HCEC 1CT (cell line): ENCODE data around the gene WDR18.
"Not testable (repeated sequence)": the region's sequence is repeated elsewhere in the genome, so short reads cannot be mapped to it uniquely, and the experiment has no call there.

Experiments used
- DNase-seq: peaks from one replicate; pipeline ENCODE4 v3.0.0-alpha.2; 2017

WDR18 gene

DNA sequence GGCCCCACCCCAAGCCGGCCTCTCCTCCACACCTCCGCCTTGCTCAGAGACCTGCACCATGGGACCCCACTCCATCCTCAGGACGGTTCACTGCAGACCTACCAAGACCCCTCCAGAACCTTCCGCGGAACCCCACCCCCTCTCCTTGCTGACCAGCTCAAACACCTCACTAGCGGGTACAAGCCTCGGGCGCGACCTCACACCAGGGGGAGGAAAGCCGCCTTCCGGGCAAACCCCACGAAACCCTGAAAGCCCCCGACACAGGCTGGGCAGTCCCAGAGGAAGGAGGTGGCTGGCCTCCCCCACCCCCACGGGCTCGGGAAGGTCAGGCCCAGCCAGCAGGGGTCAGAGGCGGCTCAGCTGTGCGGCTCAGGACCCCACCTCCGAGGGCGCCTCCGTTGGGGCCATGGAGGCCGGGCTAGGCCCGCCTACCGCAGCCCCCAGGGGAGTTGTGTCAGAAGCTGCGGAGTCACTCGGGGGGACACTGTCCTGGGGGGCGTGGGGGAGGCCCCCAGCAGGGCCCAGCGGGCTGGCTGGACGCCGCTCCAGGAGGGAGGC is 25.9 kb downstream of the WDR18 start:
- DNase-seq, result no peak

DNA sequence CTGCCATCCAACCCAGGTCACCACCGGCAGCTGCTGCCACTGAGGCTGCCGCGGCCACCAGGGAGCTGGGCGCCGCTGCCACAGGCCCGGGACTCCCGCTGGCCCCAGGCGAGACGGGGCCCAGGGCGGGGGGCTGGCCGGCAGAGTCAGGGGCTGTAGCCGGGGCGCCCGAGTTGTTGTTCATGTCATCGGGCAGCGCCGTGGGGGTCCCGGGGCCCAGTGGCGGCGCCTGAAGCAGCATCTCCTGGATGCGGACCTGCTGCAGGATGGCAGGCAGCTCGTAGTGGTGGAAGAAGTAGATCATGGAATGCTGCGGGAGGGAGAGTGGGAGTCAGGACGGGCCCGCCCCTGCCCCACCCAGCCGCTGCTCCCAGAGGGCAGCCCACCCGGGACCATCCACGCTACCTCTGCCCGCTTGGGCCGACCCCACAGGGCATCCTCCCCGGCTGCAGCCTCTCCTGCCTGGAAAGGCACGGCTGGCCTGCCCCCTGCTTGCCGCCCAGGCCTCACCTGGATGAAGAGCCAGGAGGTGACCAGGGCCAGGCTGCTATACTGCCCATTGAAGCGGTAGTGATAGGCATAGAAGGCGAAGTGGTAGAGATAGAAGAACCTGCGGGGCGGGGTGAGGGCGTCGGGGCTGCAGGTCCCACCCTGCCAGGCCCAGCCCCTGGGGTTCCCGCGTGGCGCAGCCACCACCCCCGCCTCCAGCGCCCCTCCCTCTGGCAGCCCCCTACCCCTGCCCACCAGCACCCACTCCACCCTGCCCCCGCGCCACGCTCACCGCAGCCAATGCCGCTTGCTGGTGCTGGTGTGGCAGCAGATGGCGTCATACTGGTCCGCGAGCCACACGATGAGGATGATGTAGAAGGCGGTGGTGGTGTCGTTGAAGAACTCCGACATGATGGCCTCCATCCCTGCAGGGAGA is 26.7 kb downstream of the WDR18 start:
- no peak for DNase-seq

DNA sequence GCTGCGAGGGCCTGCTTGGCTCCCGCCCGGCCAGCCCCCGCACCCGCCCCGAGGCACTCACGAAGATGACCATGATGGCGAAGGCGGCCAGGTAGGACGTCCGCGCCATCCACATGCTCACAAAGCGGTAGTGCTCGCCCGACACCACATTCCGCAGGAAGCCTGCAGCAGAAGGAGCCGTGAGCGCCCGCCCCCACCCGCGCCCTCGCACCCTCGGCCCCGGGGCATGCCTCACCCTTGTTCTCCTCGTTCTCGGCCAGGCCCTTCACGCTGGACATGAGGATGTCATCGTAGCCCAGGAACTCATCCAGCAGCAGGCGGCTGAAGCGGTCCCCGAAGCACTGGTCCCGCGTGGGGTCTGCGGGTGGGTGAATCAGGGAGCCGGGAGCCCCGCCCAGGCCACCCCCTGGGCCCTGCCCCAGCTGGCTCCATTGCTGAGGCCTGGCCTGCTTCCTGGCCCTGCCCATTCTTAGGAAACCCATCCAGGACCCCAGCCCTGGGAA is 27.7 kb downstream of the WDR18 start:
- no peak for DNase-seq

DNA sequence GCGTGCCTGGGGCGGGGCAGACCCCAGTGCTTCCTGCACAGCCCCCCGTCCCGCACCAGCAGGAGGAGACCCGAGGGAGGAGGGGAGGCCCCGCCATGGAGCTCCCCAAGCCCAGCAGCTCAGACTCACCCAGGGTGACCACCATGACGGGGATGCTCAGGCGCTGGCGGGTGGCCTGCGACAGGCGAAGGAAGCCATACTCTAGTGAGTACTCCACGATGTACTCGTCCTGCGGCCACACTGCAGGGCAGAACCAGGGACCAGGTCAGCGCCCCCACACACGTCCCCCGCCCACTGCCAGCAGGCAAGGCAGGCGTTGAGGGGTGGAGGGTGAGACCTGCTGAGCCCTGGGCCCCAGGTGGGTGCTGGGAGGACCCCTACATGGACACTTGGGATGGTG is 28.2 kb downstream of the WDR18 start:
- no peak for DNase-seq

DNA sequence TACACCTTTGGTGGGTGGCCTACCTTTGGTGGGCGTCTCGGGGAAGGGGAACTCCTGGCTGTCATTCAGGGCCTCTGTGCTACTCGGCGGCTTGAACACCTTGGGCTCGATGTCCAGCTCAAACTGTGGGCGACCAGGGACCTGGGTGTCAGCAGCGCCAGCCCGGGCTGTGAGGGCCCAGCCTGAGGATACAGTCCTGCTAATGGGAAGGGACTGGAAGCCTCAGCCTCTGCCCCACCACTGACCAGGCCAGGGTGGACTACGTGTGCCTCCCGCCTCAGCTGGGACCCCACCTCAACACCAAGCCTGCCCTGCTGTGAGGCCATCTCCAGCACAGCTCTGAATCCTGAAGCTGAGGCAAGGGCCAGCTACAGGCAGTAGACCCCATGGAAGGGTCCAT is 29.1 kb downstream of the WDR18 start:
- no peak for DNase-seq

DNA sequence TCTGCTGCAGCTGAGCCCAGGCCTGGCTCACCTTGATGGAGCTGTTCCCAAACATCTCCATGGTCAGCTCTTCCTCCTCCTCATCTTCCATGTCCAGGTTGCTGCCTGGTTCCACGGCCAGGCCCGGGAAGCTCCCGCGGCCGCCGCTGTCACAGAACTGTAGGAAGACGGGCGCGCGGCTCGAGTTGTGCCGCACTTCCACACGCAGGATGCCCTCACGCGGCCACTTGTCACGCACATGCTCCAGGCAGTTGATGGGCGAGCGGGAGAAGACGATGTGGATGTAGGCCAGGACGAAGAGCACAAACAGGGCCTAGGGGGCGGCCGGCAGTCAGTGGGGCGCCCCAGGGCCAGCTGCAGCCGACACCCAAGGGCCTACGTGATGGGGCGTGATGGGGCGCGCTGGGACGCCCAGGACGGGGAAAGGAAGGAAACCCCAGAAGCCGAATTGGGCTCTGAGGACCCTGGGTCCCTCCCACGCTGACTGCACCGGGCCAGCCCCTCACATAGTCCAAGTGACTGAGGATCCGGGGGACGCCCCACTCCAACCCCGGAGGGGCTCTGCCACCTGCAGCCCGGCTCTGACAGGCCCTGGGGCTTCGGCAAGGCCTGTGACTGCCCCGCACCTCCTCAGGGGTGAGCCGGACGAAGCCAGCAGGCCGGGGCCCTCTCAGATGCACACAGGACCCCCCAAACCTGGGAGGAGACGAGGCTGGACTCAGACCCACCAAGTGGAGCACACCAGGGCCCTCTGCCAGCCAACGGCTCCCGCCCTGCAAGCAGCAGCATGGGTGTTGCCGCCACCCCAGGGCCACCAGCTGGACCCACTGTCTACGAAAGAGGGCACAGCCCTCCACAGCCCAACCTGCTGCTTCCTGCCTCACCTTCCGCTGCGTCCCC is 30.3 kb downstream of the WDR18 start:
- no peak for DNase-seq

DNA sequence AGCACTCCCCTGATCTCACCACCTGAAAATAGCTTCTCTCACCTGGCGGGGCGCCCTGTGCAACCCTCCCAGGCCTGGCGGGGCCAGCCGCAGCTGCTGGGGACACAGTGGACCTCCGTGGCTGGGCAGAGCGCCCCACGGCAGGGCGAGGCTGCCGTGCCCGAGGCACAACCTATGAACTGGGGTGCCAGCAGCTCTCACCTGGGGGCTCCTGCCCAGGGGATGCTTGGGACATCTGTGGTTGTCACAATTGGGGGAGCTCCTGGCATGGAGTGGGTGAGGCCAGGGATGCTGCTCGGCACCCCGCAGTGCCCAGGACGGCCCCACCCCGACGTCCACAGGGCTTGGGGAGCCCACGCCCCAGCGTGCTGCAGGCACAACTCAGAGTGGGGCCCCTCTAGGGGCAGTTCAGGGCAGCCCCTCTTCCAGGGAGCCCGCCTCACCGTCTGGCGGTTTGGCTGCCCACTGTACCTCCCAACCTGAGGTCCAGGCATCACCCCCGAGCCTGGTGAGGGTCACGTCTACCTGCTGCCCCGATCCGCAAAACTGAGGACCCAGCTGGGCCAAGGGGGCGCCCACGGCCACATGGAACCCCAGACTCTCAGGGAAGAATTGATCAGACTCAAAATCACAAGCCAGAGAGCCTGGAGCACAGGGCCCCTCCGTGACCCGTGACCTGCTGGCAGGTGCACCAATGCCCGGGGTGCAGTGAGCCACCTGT is 31.1 kb downstream of the WDR18 start:
- DNase-seq, result no peak

DNA sequence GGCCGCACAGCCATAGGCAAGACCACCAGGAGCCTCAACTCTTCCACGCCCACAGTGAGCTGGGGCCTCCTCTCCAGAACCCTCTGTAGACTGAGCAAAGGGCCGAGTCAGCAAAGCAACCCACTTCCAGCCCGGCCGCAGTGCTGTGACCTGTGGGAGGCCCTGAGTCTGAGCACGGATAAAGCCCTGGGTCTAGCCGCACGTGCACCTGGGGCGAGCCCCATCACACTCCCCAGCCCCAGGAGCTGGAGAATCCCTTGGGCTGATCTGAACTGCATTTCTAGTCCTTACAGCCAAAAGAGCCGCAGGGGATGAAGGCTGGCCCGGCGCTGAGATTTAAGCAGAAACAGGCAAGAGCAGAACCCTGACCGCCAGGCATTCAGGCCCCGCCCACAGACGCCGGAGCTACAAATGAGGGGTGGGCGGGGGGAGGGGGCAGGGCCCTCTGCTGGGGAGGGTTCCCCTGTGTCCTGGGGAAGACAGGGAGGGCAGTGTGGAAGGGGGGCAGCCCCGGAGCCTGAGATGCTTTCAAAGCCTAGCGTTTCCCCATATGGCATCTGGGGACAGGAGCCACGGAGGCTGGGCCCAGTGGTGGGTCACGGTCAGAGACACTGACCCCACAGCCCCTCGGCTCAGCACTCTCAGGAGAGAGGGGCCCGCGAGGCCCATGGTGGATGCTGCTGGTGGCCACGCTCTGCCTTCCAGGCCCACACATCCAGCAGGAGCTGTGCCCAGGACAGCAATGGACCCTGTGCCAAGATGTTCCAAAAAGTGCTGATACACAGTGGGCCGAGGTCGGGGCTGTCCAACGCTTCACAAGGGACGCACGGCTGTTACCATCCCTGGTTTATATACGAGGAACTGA is 31.9 kb downstream of the WDR18 start:
- no peak for DNase-seq

DNA sequence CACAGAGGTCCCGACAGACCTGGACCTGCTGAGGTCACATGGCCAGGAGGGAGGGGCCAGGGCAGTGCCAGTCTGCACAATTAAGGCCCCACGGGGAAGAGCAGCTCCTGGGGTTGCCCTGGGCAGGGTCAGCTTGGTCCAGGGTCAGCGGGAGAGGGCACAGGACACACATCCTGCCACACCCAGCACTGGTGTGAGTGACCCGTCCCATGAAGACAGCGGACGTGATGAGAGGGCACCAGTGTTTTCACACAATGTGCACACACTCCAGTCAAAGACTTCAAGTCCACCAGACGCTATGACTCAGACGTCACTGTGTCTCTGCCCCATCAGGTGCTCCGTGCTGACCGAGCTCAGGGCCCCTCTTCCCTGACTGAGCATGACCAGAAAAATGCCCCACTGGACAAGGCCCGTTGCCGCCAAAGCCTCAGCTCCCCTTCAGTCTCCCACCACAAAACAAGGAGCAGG is 32.5 kb downstream of the WDR18 start:
- no peak for DNase-seq

DNA sequence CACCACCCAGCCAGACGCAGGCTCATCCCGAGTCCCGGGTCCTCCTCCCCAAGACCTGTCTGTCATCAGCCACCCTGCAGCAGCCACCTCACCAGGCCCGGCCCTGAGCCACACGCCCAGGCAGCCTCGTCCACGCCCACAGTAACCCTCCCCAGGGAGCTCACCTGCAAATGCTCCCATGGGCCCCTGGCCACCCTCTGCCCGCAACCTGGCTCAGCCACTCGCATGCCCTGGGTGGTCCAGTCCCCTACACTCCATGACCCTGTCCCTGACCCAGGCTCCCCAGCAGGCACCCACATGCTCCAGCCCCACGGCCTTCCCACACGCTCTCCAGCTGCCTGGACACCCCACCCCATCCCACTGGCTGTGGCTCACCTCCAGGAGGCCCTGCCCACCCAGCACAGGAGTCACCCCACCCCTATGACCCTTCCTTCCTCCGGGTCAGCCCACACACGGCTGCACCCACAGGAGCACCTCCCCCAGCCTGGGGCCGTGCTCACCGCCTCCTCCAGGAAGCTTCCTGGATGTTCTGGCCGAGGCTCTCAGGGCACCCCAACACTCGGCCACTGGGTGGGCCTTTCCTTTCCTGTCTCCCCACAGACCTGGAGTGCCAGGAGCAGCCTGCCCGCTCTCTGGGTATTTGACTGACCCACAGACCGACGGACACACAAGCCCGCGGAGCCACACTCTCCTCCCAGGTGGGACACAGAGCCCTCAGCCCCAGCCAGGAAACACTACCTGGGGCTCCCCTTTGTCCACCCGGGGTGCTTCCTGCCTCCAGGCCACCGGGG is 33.2 kb downstream of the WDR18 start:
- no peak for DNase-seq

DNA sequence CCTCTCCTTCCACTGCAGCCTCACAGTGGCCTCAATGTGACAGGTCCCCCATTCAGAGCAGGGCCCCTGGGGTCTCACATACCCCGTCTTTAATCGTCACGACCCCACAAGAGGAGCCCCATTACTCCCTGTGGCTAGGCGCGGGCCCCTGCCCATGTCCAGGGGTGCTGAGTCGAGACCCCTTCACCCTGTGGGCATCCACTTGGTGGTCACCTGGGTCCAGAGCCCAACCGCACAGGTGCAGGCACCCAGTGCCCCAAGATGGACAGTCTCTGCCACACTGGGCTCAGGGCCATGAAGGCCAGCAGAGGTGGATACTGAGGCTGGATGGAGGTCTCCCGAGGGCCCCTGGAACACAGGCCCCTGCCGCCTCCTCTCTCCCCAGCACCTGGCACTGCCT is 33.8 kb downstream of the WDR18 start:
- no peak for DNase-seq

DNA sequence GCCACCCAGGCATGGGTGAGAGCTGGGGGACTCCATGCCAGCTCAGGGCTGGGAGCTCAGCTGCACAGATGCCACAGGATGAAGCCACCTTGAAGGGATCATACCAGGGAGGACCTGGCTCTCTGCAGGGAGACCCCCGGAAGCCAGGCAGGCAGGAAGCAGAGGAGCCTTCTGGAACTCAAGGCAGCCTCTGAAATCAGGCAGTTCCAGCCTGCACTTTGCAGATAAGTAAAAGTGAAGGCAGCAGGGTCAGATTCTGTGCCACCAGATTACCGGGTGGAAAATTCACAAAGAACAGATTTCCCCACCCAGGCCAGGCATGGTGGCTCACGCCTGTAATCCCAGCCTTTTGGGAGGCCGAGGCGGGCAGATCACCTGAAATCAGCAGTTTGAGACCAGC is 34.2 kb downstream of the WDR18 start:
- no peak for DNase-seq

DNA sequence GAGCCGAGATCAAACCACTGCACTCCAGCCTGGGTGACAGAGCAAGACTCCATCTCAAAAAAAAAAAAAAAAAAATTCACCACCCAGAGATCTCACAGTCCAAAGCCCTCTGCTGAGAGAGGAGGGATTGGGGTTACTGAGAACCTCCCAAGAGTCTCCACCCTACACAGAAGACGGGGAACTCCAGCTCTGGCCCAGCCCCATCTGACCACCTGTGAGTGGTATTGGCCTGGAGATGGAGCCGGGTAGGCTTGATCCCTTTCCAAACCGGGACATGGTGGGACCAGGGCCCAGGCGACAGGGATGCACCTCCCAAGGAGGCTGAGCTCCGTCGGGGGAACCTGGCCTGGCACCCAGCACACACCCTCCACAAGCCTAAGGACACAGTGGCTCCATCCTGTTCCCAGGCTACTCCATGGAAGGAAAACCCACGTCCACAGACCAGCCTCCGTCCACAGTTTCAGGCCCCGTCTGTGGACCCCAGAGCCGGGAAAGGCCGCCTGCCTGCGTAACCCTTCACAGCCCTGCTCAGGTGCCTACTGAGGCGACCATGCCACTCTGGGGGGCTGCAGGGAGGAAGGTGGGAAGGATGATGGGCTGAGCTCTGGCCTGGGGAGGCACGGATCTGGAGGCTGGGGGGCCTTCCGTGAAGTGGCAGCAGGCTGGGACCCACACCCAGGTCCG is 34.9 kb downstream of the WDR18 start:
- no peak for DNase-seq

DNA sequence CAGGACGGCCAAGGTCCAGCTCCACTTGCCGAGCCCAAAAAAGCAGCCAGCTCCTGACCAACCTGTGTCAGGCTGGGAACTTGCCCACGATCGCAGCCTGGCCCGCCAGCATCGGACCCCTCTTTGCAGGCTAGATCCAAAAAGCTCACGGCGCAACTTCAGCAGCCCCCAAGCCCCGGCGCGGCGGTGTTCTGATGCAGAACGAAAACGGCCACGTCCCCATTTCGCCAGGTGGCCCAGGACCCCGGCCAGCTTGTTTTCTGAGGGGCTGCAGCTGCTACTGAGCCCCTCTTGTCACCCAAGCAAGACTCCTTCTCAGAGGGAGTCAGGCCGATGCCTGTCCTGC is 35.4 kb downstream of the WDR18 start:
- DNase-seq, result no peak

DNA sequence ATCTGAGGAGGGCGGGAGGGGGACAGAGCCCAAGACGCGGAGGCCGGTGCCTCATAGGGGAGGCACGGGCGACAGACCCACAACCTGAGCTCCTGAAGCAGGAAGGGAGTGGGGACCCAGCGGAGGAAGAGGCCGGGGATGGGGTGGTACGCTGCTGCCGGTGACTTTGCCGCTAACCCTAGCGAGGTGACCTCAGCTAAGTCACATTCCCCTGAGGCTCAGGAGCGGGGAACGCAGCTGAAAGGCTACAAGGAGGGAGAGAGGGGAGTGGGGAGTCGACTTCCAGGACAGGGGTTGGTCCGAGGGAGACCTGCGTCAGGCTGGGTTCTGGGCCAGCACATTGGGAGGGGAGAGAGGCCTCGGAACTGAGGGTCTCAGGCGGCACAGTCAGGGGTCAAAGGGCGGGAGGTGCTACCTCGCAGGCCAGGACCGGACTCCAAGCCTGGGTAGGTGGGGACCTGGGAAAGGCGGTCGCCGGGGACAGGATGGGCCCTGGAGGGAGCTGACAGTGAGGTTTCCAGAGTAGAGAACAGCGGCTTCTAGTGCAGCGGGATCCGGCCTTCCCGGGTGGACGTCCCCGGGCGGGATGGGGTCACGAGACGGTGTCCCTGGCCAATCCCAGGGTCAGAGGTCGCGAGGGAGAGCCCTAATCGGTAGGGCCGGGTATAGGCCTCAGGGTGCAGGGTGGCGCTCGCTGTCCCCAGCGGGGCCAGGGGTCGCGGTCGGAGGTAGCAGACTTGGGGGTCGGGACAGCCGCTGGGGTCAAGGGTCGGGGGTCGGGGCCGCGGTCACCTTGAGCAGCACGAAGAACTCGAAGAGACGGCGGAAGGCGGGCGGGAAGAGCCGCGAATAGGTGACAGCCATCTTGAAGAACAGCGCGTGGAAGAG is 36.1 kb downstream of the WDR18 start:
- no peak for DNase-seq

DNA sequence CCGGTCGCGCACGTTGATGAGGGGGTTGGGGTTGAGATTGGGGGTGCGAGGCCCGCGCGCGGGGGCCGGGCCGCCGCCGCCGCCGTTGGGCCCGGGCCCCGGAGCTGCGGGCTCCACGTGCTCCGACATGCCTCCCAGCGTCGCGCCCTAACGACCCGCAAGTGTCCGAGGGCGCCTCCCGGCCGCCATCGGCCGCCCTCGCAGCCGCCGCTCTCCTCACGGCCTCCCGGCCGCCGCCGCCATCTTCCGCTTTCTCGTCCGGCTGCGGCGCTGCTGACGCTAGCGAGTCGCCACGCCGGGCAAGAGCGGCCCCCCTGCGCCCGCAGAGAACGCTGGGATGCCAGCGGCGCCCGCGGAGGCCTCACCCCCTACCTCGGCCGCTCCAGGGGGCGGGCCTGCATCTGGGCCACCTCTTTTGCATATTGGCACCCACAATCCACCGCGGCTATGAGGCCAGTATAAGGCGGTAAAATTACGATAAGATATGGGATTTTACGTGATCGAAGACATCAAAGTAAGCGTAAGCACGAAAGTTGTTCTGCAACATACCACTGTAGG is 36.8 kb downstream of the WDR18 start, which contains the start of gene TMEM259:
TMEM259 (minus strand) TSS at position 256 of the 558 bp plus-strand sequence; CDS start at position 129, 127 bp downstream.
- peak; percentile 98 for DNase-seq

DNA sequence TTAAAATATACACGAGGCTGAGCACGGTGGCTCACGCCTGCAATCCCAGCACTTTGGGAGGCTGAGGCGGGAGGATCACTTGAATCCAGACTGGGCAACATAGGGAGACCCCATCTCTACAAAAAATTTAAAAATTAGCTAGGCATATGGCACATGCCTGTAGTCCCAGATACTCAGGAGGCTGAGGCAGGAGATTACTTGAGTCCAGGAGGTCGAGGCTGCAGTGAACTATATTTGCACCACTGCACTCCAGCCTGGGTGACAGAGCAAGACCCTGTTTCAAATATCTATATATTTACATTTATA is 39.7 kb downstream of the WDR18 start:
- DNase-seq, result not testable (repeated sequence)

DNA sequence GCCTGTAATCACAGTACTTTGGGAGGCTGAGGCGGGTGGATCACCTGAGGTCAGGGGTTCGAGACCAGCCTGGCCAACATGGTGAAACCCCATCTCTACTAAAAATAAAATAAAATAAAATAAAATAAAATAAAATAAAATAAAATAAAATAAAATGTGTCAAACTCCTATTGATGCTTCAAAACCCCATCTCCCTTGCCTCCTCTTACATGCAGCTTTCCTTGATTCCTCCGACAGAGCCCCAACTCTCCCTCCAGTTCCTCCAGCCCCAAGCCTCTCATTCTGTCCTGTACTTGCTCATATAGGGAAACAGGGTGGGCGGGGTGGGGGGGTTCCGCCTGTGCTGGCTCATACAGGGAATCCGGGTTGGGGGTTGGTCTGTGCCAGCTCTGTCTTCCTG is 40.9 kb downstream of the WDR18 start:
- DNase-seq, result not testable (repeated sequence)
